H1 (cell line): ENCODE measurements around the gene MRPS31. TPM values are rescaled to one million over a fixed set of nuclear protein-coding genes. Genes with fewer than 3 reads are reported as not detected.

ENCODE experiments used
- CTCF ChIA-PET: fragments of 300-600 bp; sonication (Branson Sonifier 250); formaldehyde crosslinking; loops from one replicate; lab custom pipeline; 2021; ENCODE audit not compliant: partially characterized antibody; lab: Charles Lee
- POLR2A ChIA-PET: fragments of 300-600 bp; sonication (Branson Sonifier 250); formaldehyde crosslinking; loops from one replicate; lab custom pipeline; 2021; ENCODE audit warnings: inconsistent platforms; ENCODE audit not compliant: partially characterized antibody; lab: Charles Lee
- DNase-seq, 2 experiments: peaks; one replicate each; pipeline versions ENCODE4 v3.0.0 to v3.0.0-alpha.2; 2010 to 2022; ENCODE audit warnings: low spot score in 2 of 2, low read depth in 1 of 2, mixed read lengths in 1 of 2
- FAIRE-seq: peaks from 2 replicates; lab custom pipeline; 2011; peaks lifted over from hg19 to GRCh38; lab: Jason Lieb, UNC
- H2AFZ ChIP-seq: 2 replicates; pipeline ENCODE4 v1.8.1; 2012; ENCODE audit warnings: low read length, inconsistent platforms
- H2AK5ac ChIP-seq: 2 replicates; pipeline ENCODE4 v1.6.1; 2013; ENCODE audit warnings: low read depth, low read length
- H2BK120ac ChIP-seq: replicated peaks from 2 replicates; pipeline ENCODE3; 2013; ENCODE audit warnings: low read depth, low read length, inconsistent platforms
- H2BK12ac ChIP-seq: 2 replicates; pipeline ENCODE4 v1.6.1; 2013; ENCODE audit warnings: low read depth, low read length
- H2BK15ac ChIP-seq: 2 replicates; pipeline ENCODE4 v1.6.1; 2013; ENCODE audit warnings: low read length
- H2BK20ac ChIP-seq: 2 replicates; pipeline ENCODE4 v1.6.1; 2013; ENCODE audit warnings: low read length
- H2BK5ac ChIP-seq: 2 replicates; pipeline ENCODE4 v1.6.1; 2013; ENCODE audit warnings: low read depth, low read length
- H3K14ac ChIP-seq: 2 replicates; pipeline ENCODE4 v1.6.1; 2013; ENCODE audit warnings: inconsistent platforms; ENCODE audit not compliant: insufficient read length
- H3K18ac ChIP-seq: 2 replicates; pipeline ENCODE4 v1.6.1; 2013; ENCODE audit warnings: low read length; ENCODE audit errors: extremely low read depth
- H3K23ac ChIP-seq: 2 replicates; pipeline ENCODE4 v1.6.1; 2013; ENCODE audit warnings: inconsistent platforms; ENCODE audit not compliant: insufficient read length
- H3K23me2 ChIP-seq: 2 replicates; pipeline ENCODE4 v1.6.1; 2013; ENCODE audit warnings: low read depth, low read length
- H3K27ac ChIP-seq: 2 replicates; pipeline ENCODE4 v1.6.1; 2011; ENCODE audit warnings: low read depth, low read length, inconsistent platforms
- H3K27me3 ChIP-seq, 4 experiments: replicated peaks in 1 of 4; 1 replicate in 1 of 4; 2 replicates in 3 of 4; pipeline versions ENCODE4 v1.6.1 to v1.8.1; 2011 to 2013; ENCODE audit warnings: low read length in 3 of 4, mild to moderate bottlenecking in 3 of 4, inconsistent platforms in 2 of 4, mixed read lengths in 2 of 4, moderate library complexity in 1 of 4; ENCODE audit not compliant: control insufficient read depth in 3 of 4, insufficient read depth in 3 of 4; ENCODE audit errors: extremely low read depth in 1 of 4
- H3K36me3 ChIP-seq, 4 experiments: 2 replicates each; pipeline versions ENCODE4 v1.6.1 to v1.8.1; 2011 to 2013; ENCODE audit warnings: mild to moderate bottlenecking in 4 of 4, low read length in 3 of 4, moderate library complexity in 2 of 4, control low read depth in 1 of 4, inconsistent platforms in 1 of 4; ENCODE audit not compliant: insufficient read depth in 4 of 4, control insufficient read depth in 2 of 4
- H3K4ac ChIP-seq: replicated peaks from 2 replicates; pipeline ENCODE3; 2013; ENCODE audit warnings: low read length, low read depth, mixed read lengths, inconsistent platforms; ENCODE audit not compliant: insufficient read length
- H3K4me1 ChIP-seq, 4 experiments: replicated peaks in 1 of 4; 1 replicate in 1 of 4; 2 replicates in 3 of 4; pipeline versions ENCODE4 v1.6.1 to v1.8.1; 2011 to 2013; ENCODE audit warnings: low read length in 3 of 4, inconsistent platforms in 2 of 4, mixed read lengths in 1 of 4; ENCODE audit not compliant: insufficient read depth in 4 of 4, control insufficient read depth in 3 of 4
- H3K4me2 ChIP-seq, 2 experiments: 2 replicates each; pipeline versions ENCODE4 v1.6.1 to v1.8.1; 2011 to 2013; ENCODE audit warnings: low read depth in 2 of 2, low read length in 2 of 2, control low read depth in 1 of 2, inconsistent platforms in 1 of 2, mild to moderate bottlenecking in 1 of 2; ENCODE audit not compliant: insufficient read depth in 1 of 2
- H3K4me3 ChIP-seq, 4 experiments: fragments of 200-600, 300-600 bp in 1 of 4; sonication (generic), shearing (Covaris generic), sonication (Bioruptor Twin) in 1 of 4; 2 replicates each; pipeline versions ENCODE4 v1.5.1 to v1.8.1; 2011 to 2016; ENCODE audit warnings: low read length in 4 of 4, low read depth in 3 of 4, control low read depth in 2 of 4, inconsistent platforms in 2 of 4, mild to moderate bottlenecking in 2 of 4, mixed read lengths in 1 of 4, moderate library complexity in 1 of 4; ENCODE audit not compliant: insufficient read depth in 2 of 4; ENCODE audit errors: extremely low read depth in 1 of 4
- H3K56ac ChIP-seq: replicated peaks from 2 replicates; pipeline ENCODE3; 2013; ENCODE audit warnings: low read depth, mild to moderate bottlenecking, mixed read lengths, low read length, inconsistent platforms; ENCODE audit not compliant: insufficient read length
- H3K79me1 ChIP-seq: 2 replicates; pipeline ENCODE4 v1.6.1; 2013; ENCODE audit warnings: low read depth, low read length, control low read depth
- H3K79me2 ChIP-seq, 2 experiments: 2 replicates each; pipeline versions ENCODE4 v1.6.1 to v1.8.1; 2012 to 2013; ENCODE audit warnings: low read length in 2 of 2, mild to moderate bottlenecking in 2 of 2, inconsistent platforms in 1 of 2; ENCODE audit not compliant: insufficient read depth in 2 of 2, control insufficient read depth in 1 of 2
- H3K9ac ChIP-seq, 4 experiments: replicated peaks in 1 of 4; 1 replicate in 1 of 4; 2 replicates in 3 of 4; pipeline versions ENCODE4 v1.6.1 to v1.8.1; 2011 to 2013; ENCODE audit warnings: low read depth in 3 of 4, low read length in 3 of 4, control low read depth in 2 of 4, mild to moderate bottlenecking in 2 of 4, moderate library complexity in 2 of 4, inconsistent platforms in 1 of 4; ENCODE audit errors: extremely low read depth in 1 of 4
- H3K9me3 ChIP-seq, 2 experiments: 2 replicates each; pipeline versions ENCODE4 v1.6.1 to v1.8.1; 2012 to 2013; ENCODE audit warnings: mild to moderate bottlenecking in 2 of 2, moderate library complexity in 2 of 2, control low read depth in 1 of 2, inconsistent platforms in 1 of 2, low read depth in 1 of 2, low read length in 1 of 2, mixed read lengths in 1 of 2; ENCODE audit not compliant: insufficient read depth in 2 of 2
- H4K20me1 ChIP-seq, 2 experiments: replicated peaks in 1 of 2; 2 replicates each; pipeline versions ENCODE3 to v1.8.1; 2011 to 2013; ENCODE audit warnings: inconsistent platforms in 2 of 2, low read length in 2 of 2, mild to moderate bottlenecking in 1 of 2; ENCODE audit not compliant: insufficient read depth in 2 of 2, control insufficient read depth in 1 of 2
- H4K5ac ChIP-seq: 2 replicates; pipeline ENCODE4 v1.6.1; 2013; ENCODE audit warnings: low read length, low read depth, mixed read lengths, inconsistent platforms; ENCODE audit not compliant: insufficient read length
- H4K8ac ChIP-seq: 2 replicates; pipeline ENCODE4 v1.8.0; 2013; ENCODE audit warnings: mild to moderate bottlenecking, moderate library complexity, low read length, inconsistent platforms; ENCODE audit not compliant: insufficient read depth; ENCODE audit errors: extremely low read depth
- H4K91ac ChIP-seq: replicated peaks from 2 replicates; pipeline ENCODE3; 2013; ENCODE audit warnings: low read length, mixed read lengths, inconsistent platforms; ENCODE audit not compliant: insufficient read length
- WGBS, 2 experiments: shearing (Covaris generic) in 1 of 2; methylation state at CpG; one replicate each; pipeline versions ENCODE4 v1.1.6 to v1.1.7; 2013 to 2015; ENCODE audit warnings: low lambda C conversion rate in 2 of 2, mixed read lengths in 2 of 2, inconsistent platforms in 1 of 2, low coverage in 1 of 2, missing lambda C conversion rate in 1 of 2; ENCODE audit not compliant: insufficient replicate concordance in 2 of 2, insufficient coverage in 1 of 2, insufficient read length in 1 of 2; ENCODE audit errors: extremely low coverage in 1 of 2, missing lambda C conversion rate in 1 of 2; 5-methylcytosine and 5-hydroxymethylcytosine counted together
- polyA plus RNA-seq, 7 experiments: library from polyadenylated mRNA; depleted of rRNA in 3 of 7; stranded (reverse) in 5 of 7; unstranded in 2 of 7; fragments of >200 nt in 5 of 7; fragments of 200-250 nt in 2 of 7; gene quantifications; 1 replicate in 5 of 7; 2 replicates in 1 of 7; 4 replicates in 1 of 7; pipeline versions ENCODE4 v1.2.1 to v1.2.3, GENCODE V29; 2011 to 2013; ENCODE audit warnings: missing spikeins in 2 of 7, mixed read lengths in 2 of 7
- total RNA-seq: library from RNA; stranded (reverse); fragmentation: NEBNext Ultra II Directional; extraction: Animal tissue kit (Norgen Biotek cat#: 25700); gene quantifications from 2 replicates; pipeline ENCODE4 v1.2.1, GENCODE V29; 2021

MRPS31 gene
- total and polyA plus RNA-seq, 2 of the 8 experiments (the other 6 are each of a cell fraction or from before 2014, with no cell fraction given): 13.6 to 33.3 TPM

GRCh38 chr13:40792284-40793051 is 21.5 kb upstream of the MRPS31 start:
- no peak overlapping the region for H3K4me2 ChIP-seq
- POLR2A ChIA-PET: no interaction called here
- H2BK20ac ChIP-seq: no peak overlapping the region
- CTCF ChIA-PET: interaction anchor here (2.1 kb wide), 1 partner anchor 22 kb away, joined by 12 read pairs; no protein-coding TSS in a partner anchor
- no peak overlapping the region for H3K23ac ChIP-seq
- H4K8ac ChIP-seq: no peak overlapping the region
- H3K36me3 ChIP-seq: peaks cover 0 to 19% (median 0%) of the 10 kb centered on the region in 4 experiments; a peak in 3 of 8 replicates
- no peaks in the 10 kb centered on the region; the same call in 1 of the 2 replicates for H3K79me1 ChIP-seq
- no peak overlapping the region for H2BK15ac ChIP-seq
- H3K4me3 ChIP-seq: no peak overlapping the region
- H4K20me1 ChIP-seq: peaks cover 0 to 1% of the 10 kb centered on the region in 2 experiments
- H3K9me3 ChIP-seq: no peaks in the 10 kb centered on the region
- no peak overlapping the region for H3K27ac ChIP-seq
- no peak overlapping the region for H4K5ac ChIP-seq
- no peak overlapping the region for H2AFZ ChIP-seq
- no peaks in the 10 kb centered on the region for H3K79me2 ChIP-seq
- H2BK120ac ChIP-seq: no peak overlapping the region
- H2BK12ac ChIP-seq: no peak overlapping the region
- no peak overlapping the region for H4K91ac ChIP-seq
- no peak overlapping the region for H3K18ac ChIP-seq
- no peak overlapping the region for H3K14ac ChIP-seq
- no peak overlapping the region for H3K9ac ChIP-seq
- no peak overlapping the region for H2BK5ac ChIP-seq
- peaks cover 7% of the 10 kb centered on the region; the same call in 1 of the 2 replicates for H3K23me2 ChIP-seq
- DNase-seq (no peak), FAIRE-seq (no peak)
- no peak overlapping the region for H2AK5ac ChIP-seq
- H3K4me1 ChIP-seq: peaks cover 0 to 6% (median 2%) of the 10 kb centered on the region in 4 experiments; a peak in 2 of 7 replicates
- no peak overlapping the region for H3K4ac ChIP-seq
- H3K56ac ChIP-seq: no peak overlapping the region
- H3K27me3 ChIP-seq: no peaks in the 10 kb centered on the region
- 91% methylated on average over 10 of the region's 10 CpGs; no CpG with 5 or more reads in 1 of the 2 experiments for WGBS, 2 experiments
